Coronary artery (tissue), 2 donors: ENCODE measurements around the gene HYOU1.

Source experiments
- DNase-seq: peaks from one replicate; pipeline ENCODE4 v3.0.0-alpha.2; 2017; ENCODE audit warnings: low spot score
- H3K27ac ChIP-seq, 2 donors: fragments of 200-600 bp; sonication (generic); one replicate each; pipeline ENCODE4 v1.5.1; 2016 to 2019
- H3K4me3 ChIP-seq: fragments of 200-600 bp; sonication (generic); 2 replicates; pipeline ENCODE4 v1.5.1; 2016; ENCODE audit warnings: mild to moderate bottlenecking, moderate library complexity
- CTCF ChIP-seq: fragments of 200-600 bp; sonication (generic); IDR thresholded peaks from one replicate; pipeline ENCODE4 v1.5.1; 2019; ENCODE audit warnings: antibody characterized with exemption

Gene HYOU1

DNA sequence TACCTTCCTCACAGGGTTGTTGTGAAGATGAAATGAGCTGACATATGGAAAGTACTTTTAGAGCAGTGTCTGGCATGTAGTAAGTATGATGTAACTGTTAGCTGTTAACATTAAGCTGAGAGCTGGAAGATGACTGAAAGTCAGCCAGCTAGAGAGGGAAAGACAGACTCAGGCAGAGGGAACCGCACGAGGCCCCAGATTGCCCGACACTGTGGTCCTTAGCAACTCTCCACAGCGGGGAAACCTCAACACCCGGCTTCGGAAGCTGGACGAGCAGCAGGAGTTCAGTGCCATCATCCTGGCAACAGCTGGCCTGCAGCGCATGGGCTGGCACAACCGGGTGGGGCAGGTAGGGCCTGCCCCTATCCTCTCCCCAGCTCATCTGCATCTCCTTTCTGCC lies 34.2 kb upstream of the HYOU1 start:
- TF ChIP-seq CTCF, result no peak
- Histone ChIP-seq H3K4me3 (no peak overlapping the region), H3K27ac (no peak overlapping the region)
- DNase-seq, result no peak

GRCh38 chr11:119089319-119089718 lies 32.3 kb upstream of the HYOU1 start:
- no peak for DNase-seq
- TF ChIP-seq CTCF, result no peak
- no peak overlapping the region for H3K27ac ChIP-seq
- H3K4me3 ChIP-seq, result no peak overlapping the region

DNA sequence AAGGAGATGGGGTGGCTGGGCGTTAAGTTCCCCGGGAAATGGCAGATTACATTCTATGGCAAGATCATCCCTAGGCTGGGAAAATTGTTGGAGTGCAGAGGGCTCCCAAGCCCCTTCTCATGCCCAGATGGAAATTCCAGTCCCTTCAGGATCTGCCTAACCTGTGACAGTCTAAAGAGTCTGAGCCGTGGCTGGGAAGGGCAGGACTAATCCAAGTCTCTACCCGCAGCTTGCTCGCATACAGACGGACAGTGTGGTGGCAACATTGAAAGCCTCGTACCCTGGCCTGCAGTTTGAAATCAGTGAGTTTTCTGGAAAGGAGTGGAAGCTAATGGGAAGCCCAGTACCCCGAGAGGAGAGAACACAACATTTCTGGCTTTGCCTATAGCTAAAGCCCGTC lies 31.4 kb upstream of the HYOU1 start:
- DNase-seq, result no peak
- no peak for TF ChIP-seq CTCF
- Histone ChIP-seq H3K4me3 (no peak overlapping the region), H3K27ac (no peak overlapping the region)

GRCh38 chr11:119087747-119088241 lies 30.8 kb upstream of the HYOU1 start:
- H3K27ac ChIP-seq, result no peak overlapping the region
- no peak for TF ChIP-seq CTCF
- no peak for DNase-seq
- no peak overlapping the region for H3K4me3 ChIP-seq

DNA sequence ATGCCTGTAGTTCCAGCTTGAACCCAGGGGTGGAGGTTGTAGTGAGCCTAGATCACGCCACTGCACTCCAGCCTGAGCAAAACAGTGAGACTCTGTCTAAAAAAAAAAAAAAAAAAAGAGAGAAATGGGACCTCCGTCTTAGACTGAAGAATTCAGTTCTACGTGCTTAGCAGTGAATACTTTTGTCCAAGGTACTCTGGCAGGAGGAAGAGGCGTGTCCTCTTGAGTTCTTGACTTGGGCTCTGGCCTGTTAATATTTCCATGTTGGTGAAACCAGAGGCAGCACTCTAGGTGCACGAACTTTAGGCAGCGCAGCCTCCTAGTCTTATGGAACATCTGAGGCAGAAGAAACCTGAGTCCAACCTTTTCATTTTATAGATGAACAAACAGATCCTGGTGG lies 30.1 kb upstream of the HYOU1 start:
- H3K27ac ChIP-seq, result no peak overlapping the region
- DNase-seq, result no peak
- TF ChIP-seq CTCF, result no peak
- no peak overlapping the region for H3K4me3 ChIP-seq

- Histone ChIP-seq H3K27ac (peak overlapping the region; percentile 82 to 86), H3K4me3 (peak overlapping the region; percentile 69)
- no peak for TF ChIP-seq CTCF
- no peak for DNase-seq
Measured at GRCh38 chr11:119085437-119085847, 28.4 kb upstream of the HYOU1 start.

- no peak for TF ChIP-seq CTCF
Measured at GRCh38 chr11:119084663-119085436, 27.8 kb upstream of the HYOU1 start, which contains the start of gene HMBS. HMBS (plus strand) TSS chr11:119084881; CDS start chr11:119085034, 153 bp downstream.

More at GRCh38 chr11:119084663-119085436, 27.8 kb upstream of the HYOU1 start, which contains the start of gene HMBS:
- Histone ChIP-seq H3K27ac (peak within 1 kb of the TSS; percentile 82 to 86), H3K4me3 (peak within 1 kb of the TSS; percentile 69)
- DNase-seq, result peak; percentile 99
